ENCODE measurements around the gene GRN.
"Not testable (repeated sequence)": the region's sequence is repeated elsewhere in the genome, so short reads cannot be mapped to it uniquely, and the experiment has no call there.

Gene GRN

GRCh38 chr17:44321246-44322120, 23.6 kb upstream of the GRN start:
- DNase-seq, result no peak

GRCh38 chr17:44322236-44322895, 22.7 kb upstream of the GRN start:
- DNase-seq, result no peak

- no peak for DNase-seq
These were observed 21.6 kb upstream of the GRN start for GRCh38 chr17:44323359-44324091.

GRCh38 chr17:44324092-44324570, 21.0 kb upstream of the GRN start:
- no peak for DNase-seq

GRCh38 chr17:44324571-44325275, 20.4 kb upstream of the GRN start, which contains the start of gene SLC25A39:
Gene SLC25A39 (minus strand): TSS chr17:44324823. CDS start chr17:44323562, 1,261 bp downstream.
- peak; percentile 86 to 92 for DNase-seq

- peak; percentile 97 for DNase-seq
These were observed 18.1 kb upstream of the GRN start for GRCh38 chr17:44326861-44327444.

GRCh38 chr17:44327715-44328449, 17.2 kb upstream of the GRN start:
- DNase-seq, result no peak

GRCh38 chr17:44329516-44329915, 15.6 kb upstream of the GRN start:
- DNase-seq, result not testable (repeated sequence)

- DNase-seq, result not testable (repeated sequence)
These were observed 14.8 kb upstream of the GRN start for GRCh38 chr17:44330263-44330662.

GRCh38 chr17:44331249-44331760, 13.8 kb upstream of the GRN start:
- peak; percentile 43 to 55 for DNase-seq

GRCh38 chr17:44333371-44333770, 11.7 kb upstream of the GRN start:
- DNase-seq, result no peak

GRCh38 chr17:44334315-44334714, 10.8 kb upstream of the GRN start:
- DNase-seq, result no peak

- no peak for DNase-seq
These were observed 10.4 kb upstream of the GRN start for GRCh38 chr17:44334727-44335126.

GRCh38 chr17:44335564-44335963, 9.5 kb upstream of the GRN start:
- no peak for DNase-seq

- DNase-seq, result no peak
These were observed 9.1 kb upstream of the GRN start for GRCh38 chr17:44335968-44336367.

GRCh38 chr17:44338702-44339101, 6.4 kb upstream of the GRN start:
- no peak for DNase-seq

GRCh38 chr17:44340553-44340952, 4.5 kb upstream of the GRN start:
- not testable (repeated sequence) for DNase-seq

GRCh38 chr17:44343510-44344209, 1.4 kb upstream of the GRN start:
- DNase-seq, result no peak

- peak; percentile 48 to 64 for DNase-seq
These were observed 438 bp downstream of the GRN start for GRCh38 chr17:44345454-44346026.
